PFSK-1 (cell line): ENCODE measurements around the gene AKAP13.

Experiments
- FOXP2 ChIP-seq: optimal IDR thresholded peaks from 2 replicates; pipeline ENCODE3; 2011; ENCODE audit warnings: borderline replicate concordance, control low read depth, inconsistent platforms; ENCODE audit not compliant: insufficient read depth; ENCODE audit errors: extremely low read length, extremely low read depth
- POLR2AphosphoS5 ChIP-seq: IDR thresholded peaks from 2 replicates; pipeline ENCODE4 v1.6.1; 2012; ENCODE audit warnings: low read depth, mild to moderate bottlenecking, control low read depth, low read length, moderate library complexity
- SIN3A ChIP-seq: IDR thresholded peaks from 2 replicates; pipeline ENCODE4 v1.6.1; 2012; ENCODE audit warnings: mild to moderate bottlenecking, low read length, moderate library complexity, borderline replicate concordance; ENCODE audit not compliant: insufficient read depth
- TAF1 ChIP-seq: IDR thresholded peaks from 2 replicates; pipeline ENCODE4 v1.6.1; 2012; ENCODE audit warnings: low read length, control low read depth, borderline replicate concordance; ENCODE audit not compliant: insufficient read depth
- TF ChIP-seq, protein P1 (sequence below), 2 experiments: IDR thresholded peaks; 2 replicates each; pipeline versions ENCODE4 v1.6.1 to v1.8.0; 2011 to 2012; ENCODE audit warnings: low read depth in 2 of 2, low read length in 2 of 2, control low read depth in 1 of 2, inconsistent platforms in 1 of 2, mild to moderate bottlenecking in 1 of 2, moderate library complexity in 1 of 2; ENCODE audit not compliant: insufficient read depth in 1 of 2

Gene AKAP13

DNA sequence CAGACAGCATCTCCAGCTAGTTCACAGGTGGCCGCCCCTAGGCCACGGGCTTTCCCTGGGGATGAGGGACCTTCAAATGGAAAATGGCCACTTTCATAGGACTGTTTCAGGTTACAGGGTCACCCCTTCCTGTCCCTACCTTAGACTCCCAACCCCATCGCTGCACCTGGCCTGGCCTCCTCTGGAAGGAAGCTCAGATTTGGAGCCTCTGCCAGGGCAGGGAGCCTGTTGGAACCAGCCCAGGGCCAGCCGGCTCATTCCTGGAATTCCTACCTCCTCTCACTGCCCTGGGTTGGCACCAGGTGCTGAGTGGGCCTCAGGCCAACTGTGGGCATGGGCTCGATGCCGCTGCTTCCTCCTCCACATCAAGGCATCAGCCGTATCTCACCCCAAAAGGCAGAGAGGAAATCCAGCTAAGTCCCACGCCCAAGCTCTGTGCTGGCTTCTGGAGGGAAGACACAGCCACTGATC is 372.1 kb downstream of the AKAP13 start:
- TF ChIP-seq TAF1 (no peak), FOXP2 (no peak), POLR2AphosphoS5 (no peak), SIN3A (no peak)

DNA sequence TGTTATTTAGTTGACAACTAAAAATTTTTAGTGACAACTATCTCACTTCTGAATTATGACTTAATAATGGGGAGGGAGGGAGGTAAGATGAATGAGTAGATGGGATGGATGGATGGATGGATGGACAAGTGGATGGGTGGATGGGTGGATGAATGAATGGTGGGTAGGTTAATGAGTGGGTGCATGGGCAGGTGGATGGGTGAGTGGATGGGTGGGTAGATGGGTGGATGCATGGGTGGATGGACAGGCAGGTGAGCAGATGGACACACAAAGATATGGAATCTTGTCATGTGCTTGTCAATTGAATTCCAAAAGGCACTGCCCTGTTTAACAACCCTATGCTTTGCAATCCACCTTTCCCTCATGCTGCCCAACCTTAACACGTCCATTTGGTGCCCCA is 372.9 kb downstream of the AKAP13 start:
- no peak for TF ChIP-seq SIN3A
- no peak for TF ChIP-seq TAF1
- no peak for TF ChIP-seq FOXP2
- no peak for TF ChIP-seq POLR2AphosphoS5
- TF ChIP-seq, protein P1, sequence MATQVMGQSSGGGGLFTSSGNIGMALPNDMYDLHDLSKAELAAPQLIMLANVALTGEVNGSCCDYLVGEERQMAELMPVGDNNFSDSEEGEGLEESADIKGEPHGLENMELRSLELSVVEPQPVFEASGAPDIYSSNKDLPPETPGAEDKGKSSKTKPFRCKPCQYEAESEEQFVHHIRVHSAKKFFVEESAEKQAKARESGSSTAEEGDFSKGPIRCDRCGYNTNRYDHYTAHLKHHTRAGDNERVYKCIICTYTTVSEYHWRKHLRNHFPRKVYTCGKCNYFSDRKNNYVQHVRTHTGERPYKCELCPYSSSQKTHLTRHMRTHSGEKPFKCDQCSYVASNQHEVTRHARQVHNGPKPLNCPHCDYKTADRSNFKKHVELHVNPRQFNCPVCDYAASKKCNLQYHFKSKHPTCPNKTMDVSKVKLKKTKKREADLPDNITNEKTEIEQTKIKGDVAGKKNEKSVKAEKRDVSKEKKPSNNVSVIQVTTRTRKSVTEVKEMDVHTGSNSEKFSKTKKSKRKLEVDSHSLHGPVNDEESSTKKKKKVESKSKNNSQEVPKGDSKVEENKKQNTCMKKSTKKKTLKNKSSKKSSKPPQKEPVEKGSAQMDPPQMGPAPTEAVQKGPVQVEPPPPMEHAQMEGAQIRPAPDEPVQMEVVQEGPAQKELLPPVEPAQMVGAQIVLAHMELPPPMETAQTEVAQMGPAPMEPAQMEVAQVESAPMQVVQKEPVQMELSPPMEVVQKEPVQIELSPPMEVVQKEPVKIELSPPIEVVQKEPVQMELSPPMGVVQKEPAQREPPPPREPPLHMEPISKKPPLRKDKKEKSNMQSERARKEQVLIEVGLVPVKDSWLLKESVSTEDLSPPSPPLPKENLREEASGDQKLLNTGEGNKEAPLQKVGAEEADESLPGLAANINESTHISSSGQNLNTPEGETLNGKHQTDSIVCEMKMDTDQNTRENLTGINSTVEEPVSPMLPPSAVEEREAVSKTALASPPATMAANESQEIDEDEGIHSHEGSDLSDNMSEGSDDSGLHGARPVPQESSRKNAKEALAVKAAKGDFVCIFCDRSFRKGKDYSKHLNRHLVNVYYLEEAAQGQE (IDR thresholded peaks at IDR 0.05; ENCODE audit: insufficient read depth in 1 of 2, low read depth in 2 of 2, low read length in 2 of 2): no peak

DNA sequence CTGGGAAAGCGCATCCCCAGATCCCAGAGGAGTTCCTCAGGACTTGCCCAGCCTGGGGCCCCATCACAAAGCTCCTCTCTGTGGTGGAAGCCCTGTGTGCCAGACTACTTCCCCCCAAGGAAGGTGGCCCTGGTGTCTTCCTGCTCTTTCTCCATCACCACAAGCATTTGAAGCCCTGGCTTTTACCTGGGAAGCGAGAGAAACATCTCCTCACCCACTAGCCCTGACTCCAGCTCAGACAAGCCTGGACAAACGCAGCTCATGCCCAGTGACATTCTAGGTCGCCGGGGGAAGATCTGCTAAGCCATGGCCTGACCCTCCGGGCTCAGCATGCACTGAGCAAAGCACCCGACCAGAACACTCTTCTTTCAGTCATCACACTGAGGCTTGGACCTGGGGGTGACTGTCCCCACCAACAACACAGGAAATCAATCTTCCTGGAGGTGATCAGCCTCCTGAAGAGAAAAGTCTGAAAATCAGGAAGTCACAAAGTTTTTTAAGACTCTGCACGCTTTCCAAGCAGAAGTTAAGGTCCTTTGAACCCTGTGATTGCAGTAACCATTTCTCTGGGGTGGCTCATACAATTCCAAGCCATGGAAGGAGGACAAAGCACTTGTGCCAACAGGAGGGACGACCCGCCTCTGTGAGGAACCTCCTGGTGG is 373.5 kb downstream of the AKAP13 start:
- TF ChIP-seq FOXP2: no peak
- no peak for TF ChIP-seq TAF1
- TF ChIP-seq, protein P1 (IDR thresholded peaks at IDR 0.05; ENCODE audit: insufficient read depth in 1 of 2, low read depth in 2 of 2, low read length in 2 of 2): no peak
- no peak for TF ChIP-seq POLR2AphosphoS5

DNA sequence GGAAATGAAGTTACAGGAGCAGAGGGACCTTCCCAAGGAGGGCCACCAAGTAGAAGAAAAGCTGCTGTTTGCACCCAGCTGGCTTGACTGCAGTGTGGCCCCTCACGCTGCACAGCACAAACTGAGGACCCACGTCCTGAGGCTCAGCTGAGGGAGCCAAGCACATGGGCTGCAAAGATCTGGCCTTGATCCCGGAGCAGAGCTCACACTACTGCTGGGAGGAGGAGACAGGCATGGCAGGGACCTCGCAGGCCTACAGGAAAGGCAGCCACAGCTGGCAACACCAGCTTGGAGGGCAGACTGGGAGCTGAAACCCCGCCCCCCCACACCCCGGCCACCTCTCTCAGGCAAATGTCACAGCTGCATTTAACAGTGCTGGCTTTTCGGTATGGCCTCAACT is 374.6 kb downstream of the AKAP13 start:
- TF ChIP-seq SIN3A: no peak
- TF ChIP-seq FOXP2: no peak
- TF ChIP-seq TAF1: no peak
- TF ChIP-seq, protein P1 (IDR thresholded peaks at IDR 0.05; ENCODE audit: insufficient read depth in 1 of 2, low read depth in 2 of 2, low read length in 2 of 2): no peak
- TF ChIP-seq POLR2AphosphoS5: no peak

DNA sequence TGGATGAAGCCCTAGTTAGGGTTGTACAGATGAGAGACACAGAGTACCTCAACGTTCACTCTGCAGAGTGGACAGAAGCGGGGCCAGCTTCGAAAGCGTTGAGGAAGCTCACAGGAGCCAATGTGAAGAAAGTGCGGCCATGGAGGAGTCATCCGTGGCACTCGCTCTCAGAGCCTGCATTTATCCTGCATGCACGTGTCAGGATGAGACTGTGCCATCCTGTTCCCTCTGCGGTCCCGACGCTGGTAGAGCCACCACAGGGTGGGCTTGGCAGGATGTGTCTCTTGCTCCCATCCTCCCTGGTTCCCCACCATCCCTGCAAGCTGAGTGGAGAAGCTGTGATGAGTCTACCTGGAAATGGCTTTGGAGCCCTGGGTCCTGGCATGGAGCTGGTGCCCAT is 375.1 kb downstream of the AKAP13 start:
- TF ChIP-seq POLR2AphosphoS5: no peak

DNA sequence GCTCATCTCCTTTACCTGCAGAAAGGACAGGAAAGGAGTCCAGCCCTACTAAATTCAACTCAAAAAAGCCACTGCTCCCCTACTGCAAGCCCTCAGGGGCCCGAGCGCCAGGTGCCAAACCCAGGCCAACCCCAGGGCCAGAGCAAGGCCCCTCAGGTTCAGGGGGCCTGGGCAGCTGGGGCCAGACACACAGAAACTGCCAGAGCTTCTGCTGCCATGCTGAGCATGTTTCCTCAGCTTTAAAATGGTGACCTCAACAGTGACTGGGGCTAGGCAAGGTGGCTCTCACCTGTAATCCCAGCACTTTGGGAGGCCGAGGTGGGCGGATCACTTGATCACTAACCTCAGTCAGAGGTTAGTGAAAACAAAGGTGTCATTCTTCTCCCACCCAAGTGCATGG is 375.5 kb downstream of the AKAP13 start:
- TF ChIP-seq FOXP2 (no peak), SIN3A (no peak), POLR2AphosphoS5 (no peak), TAF1 (no peak)
- TF ChIP-seq, protein P1 (IDR thresholded peaks at IDR 0.05; ENCODE audit: insufficient read depth in 1 of 2, low read depth in 2 of 2, low read length in 2 of 2): no peak
